ENCODE measurements around the gene SGSM2.
A peak's percentile ranks its signal among the peaks of the same experiment; 100 is the strongest.
"Not testable (repeated sequence)": the region's sequence is repeated elsewhere in the genome, so short reads cannot be mapped to it uniquely, and the experiment has no call there.

SGSM2 gene

GRCh38 chr17:2336852-2337543 is at the start of gene SGSM2:
Gene SGSM2, plus strand, starts transcription at chr17:2337501. Its CDS starts 188 bp downstream, at chr17:2337689.
- DNase-seq (ENCODE audit: low spot score) = peak; percentile 59

GRCh38 chr17:2289878-2290478 is 47.3 kb upstream of the SGSM2 start:
- no peak for DNase-seq (ENCODE audit: low spot score)

GRCh38 chr17:2292100-2292499 is 45.2 kb upstream of the SGSM2 start:
- DNase-seq (ENCODE audit: low spot score) = no peak

GRCh38 chr17:2295575-2295974 is 41.7 kb upstream of the SGSM2 start:
- DNase-seq (ENCODE audit: low spot score) = no peak

- no peak for DNase-seq (ENCODE audit: low spot score)
Measured at GRCh38 chr17:2297023-2297422, 40.3 kb upstream of the SGSM2 start.

- DNase-seq (ENCODE audit: low spot score) = no peak
Measured at GRCh38 chr17:2299136-2299535, 38.2 kb upstream of the SGSM2 start.

- no peak for DNase-seq (ENCODE audit: low spot score)
Measured at GRCh38 chr17:2299756-2300155, 37.5 kb upstream of the SGSM2 start.

- no peak for DNase-seq (ENCODE audit: low spot score)
Measured at GRCh38 chr17:2302778-2303203, 34.5 kb upstream of the SGSM2 start.

GRCh38 chr17:2303204-2304188 is 33.8 kb upstream of the SGSM2 start, which contains the start of the genes SMG6 and SRR:
Gene SMG6, minus strand, starts transcription at chr17:2303785. Its CDS starts 65 bp downstream, at chr17:2303720.
Gene SRR, plus strand, starts transcription at chr17:2303950. Its CDS starts 11,611 bp downstream, at chr17:2315561.
- DNase-seq (ENCODE audit: low spot score) = peak; percentile 95

- DNase-seq (ENCODE audit: low spot score) = no peak
Measured at GRCh38 chr17:2304931-2305330, 32.4 kb upstream of the SGSM2 start.

GRCh38 chr17:2309338-2310154 is 27.8 kb upstream of the SGSM2 start:
- no peak for DNase-seq (ENCODE audit: low spot score)

- DNase-seq (ENCODE audit: low spot score) = no peak
Measured at GRCh38 chr17:2312736-2313135, 24.6 kb upstream of the SGSM2 start.

GRCh38 chr17:2316916-2317205 is 20.4 kb upstream of the SGSM2 start:
- DNase-seq (ENCODE audit: low spot score) = not testable (repeated sequence)

- DNase-seq (ENCODE audit: low spot score) = no peak
Measured at GRCh38 chr17:2317796-2318195, 19.5 kb upstream of the SGSM2 start.

GRCh38 chr17:2319051-2319450 is 18.2 kb upstream of the SGSM2 start:
- DNase-seq (ENCODE audit: low spot score) = no peak

GRCh38 chr17:2321399-2321798 is 15.9 kb upstream of the SGSM2 start:
- no peak for DNase-seq (ENCODE audit: low spot score)

- no peak for DNase-seq (ENCODE audit: low spot score)
Measured at GRCh38 chr17:2323629-2324314, 13.5 kb upstream of the SGSM2 start.

GRCh38 chr17:2331303-2331702 is 6.0 kb upstream of the SGSM2 start:
- DNase-seq (ENCODE audit: low spot score) = no peak

- DNase-seq (ENCODE audit: low spot score) = no peak
Measured at GRCh38 chr17:2335726-2336214, 1.5 kb upstream of the SGSM2 start.

GRCh38 chr17:2336215-2336851 is 968 bp upstream of the SGSM2 start, which contains the start of gene TSR1:
Gene TSR1, minus strand, starts transcription at chr17:2336457. Its CDS starts 30 bp downstream, at chr17:2336427.
- DNase-seq (ENCODE audit: low spot score) = peak; percentile 85
